Measurements from ENCODE around the gene GPR107. TPM values are rescaled to one million over a fixed set of nuclear protein-coding genes. Genes with fewer than 3 reads are reported as not detected.

The GPR107 gene
- polyA plus RNA-seq, 2 of the 4 experiments (the other 2 are of a cell fraction) = 28.1 to 45.1 TPM

GRCh38 chr9:130117816-130118632 lies 64.3 kb downstream of the GPR107 start:
- Histone ChIP-seq H3K9me3 (no peaks in the 10 kb centered on the region), H3K4me2 (peak overlapping the region; percentile 0; the same call in 2 of the 3 replicates), H3K4me1 (peaks cover 13% of the 10 kb centered on the region), H3K27ac (peak overlapping the region; percentile 42 to 52; a peak in 4 of 6 replicates), H3K4me3 (no peak overlapping the region)
- CTCF ChIA-PET = interaction anchor here (0.8 to 2.8 kb wide), 3 partner anchors 10 to 14 kb away, joined by 3 to 20 read pairs (median 4); no protein-coding TSS in a partner anchor
- 0 out of 2 replicates have a peak, but pooled peaks have one; percentile 36 for TF ChIP-seq MAX (IDR thresholded peaks at IDR 0.05)
- TF ChIP-seq TP53 (CRISPR knock-in tag; IDR thresholded peaks at IDR 0.05) = no peak
- TF ChIP-seq MAFK (IDR thresholded peaks at IDR 0.05; ENCODE audit: partially characterized antibody) = peak; percentile 16
- FAIRE-seq (no peak), ATAC-seq (no peak), DNase-seq (ENCODE audit: low read depth in 1 of 2, low spot score in 1 of 2) (no peak)
- POLR2A ChIA-PET = no interaction called here
- WGBS (ENCODE audit: missing lambda C conversion rate) = 62% methylated on average over 9 of the region's 11 CpGs

- 87% methylated on average over 17 of the region's 17 CpGs for WGBS (ENCODE audit: missing lambda C conversion rate)
- CTCF ChIA-PET = interaction anchor here (0.7 to 2.8 kb wide), 4 partner anchors 11 to 223 kb away, joined by 3 to 20 read pairs (median 10); no protein-coding TSS in a partner anchor
- Histone ChIP-seq H3K27ac (no peak overlapping the region; a peak in 1 of 6 replicates), H3K4me2 (no peak overlapping the region), H3K4me1 (peaks cover 13% of the 10 kb centered on the region), H3K9me3 (no peaks in the 10 kb centered on the region), H3K4me3 (no peak overlapping the region)
- POLR2A ChIA-PET = no interaction called here
- no peak for DNase-seq (ENCODE audit: low read depth in 1 of 2, low spot score in 1 of 2)
- TF ChIP-seq NPAS2 (CRISPR knock-in tag; IDR thresholded peaks at IDR 0.05; ENCODE audit: borderline replicate concordance) (no peak), MYC (IDR thresholded peaks at IDR 0.05; ENCODE audit: borderline replicate concordance, low read length) (no peak), ZFP36 (IDR thresholded peaks at IDR 0.05; ENCODE audit: borderline replicate concordance, partially characterized antibody) (no peak), POLR2A (IDR thresholded peaks at IDR 0.05; ENCODE audit: low read length) (no peak), CHD4 (IDR thresholded peaks at IDR 0.05; ENCODE audit: borderline replicate concordance) (no peak), HEYL (CRISPR knock-in tag; IDR thresholded peaks at IDR 0.05) (no peak), PHF8 (IDR thresholded peaks at IDR 0.05; ENCODE audit: borderline replicate concordance, low read depth) (no peak), MAX (IDR thresholded peaks at IDR 0.05) (no peak), KDM5A (IDR thresholded peaks at IDR 0.05) (no peak), CEBPB (IDR thresholded peaks at IDR 0.05) (no peak), HOXB5 (CRISPR knock-in tag; IDR thresholded peaks at IDR 0.05) (no peak), RFX5 (IDR thresholded peaks at IDR 0.05) (no peak), JUNB (IDR thresholded peaks at IDR 0.05) (no peak), BCL3 (IDR thresholded peaks at IDR 0.05) (no peak), EHF (CRISPR knock-in tag; IDR thresholded peaks at IDR 0.05) (no peak), RARB (CRISPR knock-in tag; IDR thresholded peaks at IDR 0.05) (no peak), POLR2AphosphoS2 (conservative IDR thresholded peaks at IDR 0.05; ENCODE audit: low read length) (no peak), MAZ (IDR thresholded peaks at IDR 0.05; ENCODE audit: borderline replicate concordance, low read depth, low read length) (no peak), HOXB13 (CRISPR knock-in tag; IDR thresholded peaks at IDR 0.05; ENCODE audit: low read depth) (no peak), ZNF302 (CRISPR knock-in tag; IDR thresholded peaks at IDR 0.05) (no peak)
- peak; percentile 20 to 37; a peak in 3 of 6 replicates for ATAC-seq
- no peak for FAIRE-seq
Measured at GRCh38 chr9:130118841-130119518, 65.3 kb downstream of the GPR107 start.

All from A549 (cell line).